Esophagus muscularis mucosa (tissue), 4 donors: ENCODE measurements around the gene ATP11A. TPM values are rescaled to one million over a fixed set of nuclear protein-coding genes. Genes with fewer than 3 reads are reported as not detected.

Experiments
- DNase-seq: peaks from one replicate; pipeline ENCODE4 v3.0.0-alpha.2; 2017; ENCODE audit errors: extremely low spot score
- H3K27ac ChIP-seq, 4 donors: fragments of 200-600 bp; sonication (generic); replicated peaks in 1 of 4; 1 replicate in 3 of 4; 2 replicates in 1 of 4; pipeline ENCODE4 v1.5.1; 2016 to 2019; ENCODE audit warnings: mild to moderate bottlenecking in 1 of 4
- H3K27me3 ChIP-seq, 4 donors: fragments of 200-600 bp; sonication (generic); one replicate each; pipeline versions ENCODE4 v1.5.1 to v1.6.0; 2016 to 2019
- H3K36me3 ChIP-seq, 4 donors: fragments of 200-600 bp; sonication (generic); one replicate each; pipeline ENCODE4 v1.5.1; 2016 to 2019
- H3K4me1 ChIP-seq, 4 donors: fragments of 200-600 bp; sonication (generic); one replicate each; pipeline ENCODE4 v1.5.1; 2016 to 2019
- H3K4me3 ChIP-seq, 4 donors: fragments of 200-600 bp; sonication (generic); 1 replicate in 2 of 4; 2 replicates in 2 of 4; pipeline ENCODE4 v1.5.1; 2016 to 2019; ENCODE audit warnings: mild to moderate bottlenecking in 4 of 4, moderate library complexity in 1 of 4
- H3K9me3 ChIP-seq, 4 donors: fragments of 200-600 bp; sonication (generic); 1 replicate in 3 of 4; 2 replicates in 1 of 4; pipeline ENCODE4 v1.5.1; 2016 to 2019
- EP300 ChIP-seq: sonication (generic); formaldehyde crosslinking; IDR thresholded peaks from one replicate; pipeline ENCODE4 v1.6.1; 2017; ENCODE audit warnings: antibody characterized with exemption
- POLR2A ChIP-seq: fragments of 450-650 bp; IDR thresholded peaks from one replicate; pipeline ENCODE4 v1.6.1; 2017; ENCODE audit warnings: antibody characterized with exemption, moderate library complexity, mild to moderate bottlenecking, low read depth
- POLR2AphosphoS5 ChIP-seq, 2 donors: sonication (generic); formaldehyde crosslinking; IDR thresholded peaks; one replicate each; pipeline ENCODE4 v1.6.1; 2017; ENCODE audit warnings: antibody characterized with exemption in 2 of 2
- WGBS: methylation state at CpG from one replicate; pipeline ENCODE4 v1.1.5; 2018; 5-methylcytosine and 5-hydroxymethylcytosine counted together
- intact Hi-C: fragments of 100-400 bp; cut with DNase I; formaldehyde crosslinking; loops from one replicate; pipeline ENCODE4 v1.15.1; 2023
- total RNA-seq, 4 donors: library from RNA; depleted of rRNA; stranded (reverse); fragments of >200 nt; gene quantifications; one replicate each; pipeline versions ENCODE4 v1.1.0 to v1.2.1, GENCODE V29; 2016
- TF ChIP-seq, protein P1 (sequence below), 3 experiments: fragments of 200-600 bp in 2 of 3; fragments of 450-650 bp in 1 of 3; sonication (generic) in 2 of 3; IDR thresholded peaks; one replicate each; pipeline ENCODE4 v1.5.1; 2017 to 2019; ENCODE audit warnings: antibody characterized with exemption in 3 of 3, mild to moderate bottlenecking in 2 of 3, moderate library complexity in 1 of 3

ATP11A gene
- total RNA-seq, 4 donors from 2014 or later = 11.2 to 27.8 (median 14.3) TPM

DNA sequence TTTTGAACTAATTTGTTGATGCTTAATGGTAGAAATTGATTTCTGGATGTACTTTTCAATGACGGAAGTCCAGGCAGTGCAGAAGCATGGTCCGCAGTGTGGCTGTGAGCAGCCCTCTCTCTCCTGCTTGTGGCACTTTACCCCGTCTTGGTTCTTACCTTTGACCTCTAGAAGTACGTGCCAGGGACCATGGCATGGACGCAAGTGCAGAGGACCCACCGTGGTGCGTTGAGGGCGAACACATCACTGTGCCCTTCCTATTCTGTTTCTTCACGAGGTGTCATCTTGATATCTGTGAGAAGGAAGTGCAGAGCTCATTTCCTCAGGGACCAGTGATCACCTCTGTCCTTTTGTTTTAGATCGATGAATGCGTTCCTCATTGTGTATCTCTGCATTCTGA lies 135.2 kb downstream of the ATP11A start:
- Histone ChIP-seq H3K9me3 (no peaks in the 10 kb centered on the region), H3K36me3 (peaks cover 27 to 89% (median 72%) of the 10 kb centered on the region in 4 donors), H3K27ac (no peak overlapping the region), H3K27me3 (no peaks in the 10 kb centered on the region), H3K4me1 (no peaks in the 10 kb centered on the region), H3K4me3 (no peak overlapping the region)
- DNase-seq = no peak
- TF ChIP-seq POLR2A (no peak), POLR2AphosphoS5 (IDR thresholded peaks at IDR 0.05) (no peak), EP300 (no peak)
- TF ChIP-seq, protein P1, sequence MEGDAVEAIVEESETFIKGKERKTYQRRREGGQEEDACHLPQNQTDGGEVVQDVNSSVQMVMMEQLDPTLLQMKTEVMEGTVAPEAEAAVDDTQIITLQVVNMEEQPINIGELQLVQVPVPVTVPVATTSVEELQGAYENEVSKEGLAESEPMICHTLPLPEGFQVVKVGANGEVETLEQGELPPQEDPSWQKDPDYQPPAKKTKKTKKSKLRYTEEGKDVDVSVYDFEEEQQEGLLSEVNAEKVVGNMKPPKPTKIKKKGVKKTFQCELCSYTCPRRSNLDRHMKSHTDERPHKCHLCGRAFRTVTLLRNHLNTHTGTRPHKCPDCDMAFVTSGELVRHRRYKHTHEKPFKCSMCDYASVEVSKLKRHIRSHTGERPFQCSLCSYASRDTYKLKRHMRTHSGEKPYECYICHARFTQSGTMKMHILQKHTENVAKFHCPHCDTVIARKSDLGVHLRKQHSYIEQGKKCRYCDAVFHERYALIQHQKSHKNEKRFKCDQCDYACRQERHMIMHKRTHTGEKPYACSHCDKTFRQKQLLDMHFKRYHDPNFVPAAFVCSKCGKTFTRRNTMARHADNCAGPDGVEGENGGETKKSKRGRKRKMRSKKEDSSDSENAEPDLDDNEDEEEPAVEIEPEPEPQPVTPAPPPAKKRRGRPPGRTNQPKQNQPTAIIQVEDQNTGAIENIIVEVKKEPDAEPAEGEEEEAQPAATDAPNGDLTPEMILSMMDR (IDR thresholded peaks at IDR 0.05) = no peak
- WGBS = 97% methylated on average over 11 of the region's 11 CpGs
- intact Hi-C loops = no loop called here

DNA sequence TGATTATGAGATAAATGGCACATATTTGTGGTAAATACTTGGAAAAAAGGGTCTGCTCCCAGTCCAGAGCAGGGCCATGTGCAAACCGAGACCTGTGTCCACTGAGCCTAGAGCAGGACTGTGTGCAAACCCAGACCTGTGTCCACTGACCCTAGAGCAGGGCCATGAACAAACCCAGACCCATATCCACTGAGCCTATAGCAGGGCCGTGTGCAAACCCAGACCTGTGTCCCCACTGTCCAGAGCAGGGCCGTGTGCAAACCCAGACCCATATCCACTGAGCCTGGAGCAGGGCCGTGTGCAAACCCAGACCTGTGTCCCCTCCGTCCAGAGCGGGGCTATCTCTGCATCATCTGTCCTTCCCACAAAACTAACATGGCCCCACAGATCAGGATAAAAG lies 136.0 kb downstream of the ATP11A start:
- no peak for TF ChIP-seq POLR2A
- no peak for TF ChIP-seq EP300
- TF ChIP-seq, protein P1 (IDR thresholded peaks at IDR 0.05) = no peak
- no peak for TF ChIP-seq POLR2AphosphoS5 (IDR thresholded peaks at IDR 0.05)
- 99% methylated on average over 5 of the region's 6 CpGs for WGBS
- Histone ChIP-seq H3K4me1 (no peaks in the 10 kb centered on the region), H3K9me3 (no peaks in the 10 kb centered on the region), H3K27me3 (no peaks in the 10 kb centered on the region), H3K36me3 (peaks cover 23 to 89% (median 67%) of the 10 kb centered on the region in 4 donors), H3K27ac (no peak overlapping the region), H3K4me3 (no peak overlapping the region)
- intact Hi-C loops = no loop called here
- no peak for DNase-seq

- intact Hi-C loops = no loop called here
- Histone ChIP-seq H3K4me1 (no peaks in the 10 kb centered on the region), H3K36me3 (peaks cover 30 to 89% (median 70%) of the 10 kb centered on the region in 4 donors), H3K9me3 (no peaks in the 10 kb centered on the region), H3K27ac (no peak overlapping the region), H3K4me3 (no peak overlapping the region), H3K27me3 (no peaks in the 10 kb centered on the region)
- WGBS = 89% methylated on average over 14 of the region's 14 CpGs
- TF ChIP-seq, protein P1 (IDR thresholded peaks at IDR 0.05) = no peak
- no peak for TF ChIP-seq POLR2A
- no peak for DNase-seq
These were observed 136.7 kb downstream of the ATP11A start for GRCh38 chr13:112826565-112826964.

DNA sequence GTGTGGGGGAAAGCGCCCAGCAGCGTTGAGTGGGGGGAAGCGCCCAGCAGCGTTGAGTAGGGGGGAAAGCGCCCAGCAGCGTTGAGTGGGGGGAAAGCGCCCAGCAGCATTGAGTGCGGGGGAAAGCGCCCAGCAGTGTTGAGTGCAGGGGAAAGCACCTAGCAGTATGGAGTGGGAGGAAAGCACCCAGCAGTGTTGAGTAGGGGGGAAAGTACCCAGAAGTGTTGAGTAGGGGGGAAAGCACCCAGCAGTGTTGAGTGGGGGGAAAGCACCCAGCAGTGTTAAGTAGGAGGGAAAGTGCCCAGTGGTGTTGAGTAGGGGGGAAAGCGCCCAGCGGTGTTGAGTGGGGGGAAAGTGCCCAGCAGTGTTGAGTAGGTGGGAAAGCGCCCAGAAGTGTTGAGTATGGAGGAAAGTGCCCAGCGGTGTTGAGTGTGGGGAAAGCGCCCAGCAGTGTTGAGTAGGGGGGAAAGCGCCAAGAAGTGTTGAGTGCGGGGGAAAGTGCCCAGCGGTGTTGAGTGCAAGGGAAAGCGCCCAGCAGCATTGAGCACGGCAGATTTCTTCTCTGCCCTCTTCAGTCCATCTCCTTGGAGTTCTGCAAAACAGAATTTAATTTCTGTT lies 138.4 kb downstream of the ATP11A start:
- no peak for TF ChIP-seq POLR2A
- TF ChIP-seq EP300 = no peak
- TF ChIP-seq POLR2AphosphoS5 (IDR thresholded peaks at IDR 0.05) = no peak
- TF ChIP-seq, protein P1 (IDR thresholded peaks at IDR 0.05) = no peak
- Histone ChIP-seq H3K27me3 (no peaks in the 10 kb centered on the region), H3K36me3 (peaks cover 46 to 97% (median 80%) of the 10 kb centered on the region in 4 donors), H3K4me1 (no peaks in the 10 kb centered on the region), H3K4me3 (no peak overlapping the region), H3K9me3 (no peaks in the 10 kb centered on the region), H3K27ac (no peak overlapping the region)
- intact Hi-C loops = no loop called here
- DNase-seq = no peak
- WGBS = 91% methylated on average over 19 of the region's 19 CpGs

GRCh38 chr13:112828756-112829155 lies 138.9 kb downstream of the ATP11A start:
- Histone ChIP-seq H3K4me3 (no peak overlapping the region), H3K27me3 (no peaks in the 10 kb centered on the region), H3K36me3 (peaks cover 52 to 97% (median 83%) of the 10 kb centered on the region in 4 donors), H3K4me1 (no peaks in the 10 kb centered on the region), H3K27ac (no peak overlapping the region), H3K9me3 (no peaks in the 10 kb centered on the region)
- intact Hi-C loops = no loop called here
- no peak for TF ChIP-seq EP300
- no peak for TF ChIP-seq POLR2AphosphoS5 (IDR thresholded peaks at IDR 0.05)
- TF ChIP-seq, protein P1 (IDR thresholded peaks at IDR 0.05) = no peak
- TF ChIP-seq POLR2A = no peak
- DNase-seq = no peak
- 95% methylated on average over 15 of the region's 15 CpGs for WGBS
